Pancreas (tissue), 10 donors: Measurements from ENCODE around the gene C1orf116. TPM values are rescaled to one million over a fixed set of nuclear protein-coding genes. Genes with fewer than 3 reads are reported as not detected.
A peak's percentile ranks its signal among the peaks of the same experiment; 100 is the strongest.

ENCODE experiments used
- ATAC-seq, 4 donors: fragments of 200-7000 bp; cut with Tn5 transposase; one replicate each; pipeline versions ENCODE4 v1.8.0 to v1.9.1; 2020; ENCODE audit warnings: mild to moderate bottlenecking in 4 of 4, moderate library complexity in 4 of 4
- DNase-seq, 6 donors: peaks; one replicate each; pipeline ENCODE4 v3.0.0-alpha.2; 2020
- FAIRE-seq: peaks from 2 replicates; lab custom pipeline; 2012; peaks lifted over from hg19 to GRCh38; lab: Jason Lieb, UNC
- H3K27ac ChIP-seq, 4 donors: fragments of 200-600 bp; sonication (generic); 1 replicate in 3 of 4; 2 replicates in 1 of 4; pipeline versions ENCODE4 v1.5.0 to v1.8.0; 2020
- H3K27me3 ChIP-seq, 4 donors: fragments of 200-600 bp; one replicate each; pipeline ENCODE4 v1.8.0; 2021
- H3K36me3 ChIP-seq, 3 donors: fragments of 200-600 bp; sonication (generic) in 1 of 3; one replicate each; pipeline versions ENCODE4 v1.5.0 to v1.8.0; 2020 to 2021
- H3K4me1 ChIP-seq, 3 donors: fragments of 200-600 bp; one replicate each; pipeline ENCODE4 v1.8.0; 2021
- H3K4me3 ChIP-seq, 4 donors: fragments of 200-600 bp; sonication (generic) in 2 of 4; one replicate each; pipeline versions ENCODE4 v1.5.0 to v1.8.0; 2020 to 2021
- H3K9me3 ChIP-seq, 4 donors: fragments of 200-600 bp; one replicate each; pipeline ENCODE4 v1.8.0; 2021
- WGBS, 2 donors: extraction: QIAGEN DNeasy Blood & Tissue Kit; methylation state at CpG; one replicate each; pipeline ENCODE4 v1.1.7; 2013; 5-methylcytosine and 5-hydroxymethylcytosine counted together
- intact Hi-C, 3 donors: fragments of 100-400 bp; cut with DNase I; formaldehyde crosslinking; loops; one replicate each; pipeline versions ENCODE4 v1.11.1 to v1.14.2; 2022
- polyA plus RNA-seq, 2 donors: library from polyadenylated mRNA; stranded (reverse); fragments of 200-250 nt; gene quantifications; one replicate each; pipeline ENCODE4 v1.2.3, GENCODE V29; 2013
- total RNA-seq, 6 donors: library from RNA; stranded (reverse); fragmentation: NEBNext Ultra II Directional in 4 of 6; extraction: Animal tissue kit (Norgen Biotek cat#: 25700) in 4 of 6; gene quantifications; one replicate each; pipeline versions ENCODE4 v1.2.1 to v1.2.4, GENCODE V29; 2021 to 2023
- TF ChIP-seq, protein P1 (sequence below), 4 donors: fragments of 200-600 bp; sonication (generic) in 3 of 4; IDR thresholded peaks; one replicate each; pipeline versions ENCODE4 v1.5.0 to v1.8.0; 2021; ENCODE audit warnings: antibody characterized with exemption in 4 of 4
- donor health status: healthy with polysubstance abuse.
- donor health status: DM: no; HTN: no; CAD: no; lungs with moderate emphysema.
- donor health status: DM: no; HTN: no; CAD: no.
- donor health status: control.
- donor health status: control.
- donor health status: Bipolar disorder and iron deficiency.
- donor health status: DM: yes; HTN: yes; CAD: no.
- donor health status: DM: no; HTN: no; CAD: no.
- donor health status: DM: no; HTN: no; CAD: no.
- donor health status: DM: yes; HTN: yes; CAD: no.

Gene C1orf116
- total and polyA plus RNA-seq, 8 donors, result 7.8 to 26.9 (median 10.1) TPM

DNA sequence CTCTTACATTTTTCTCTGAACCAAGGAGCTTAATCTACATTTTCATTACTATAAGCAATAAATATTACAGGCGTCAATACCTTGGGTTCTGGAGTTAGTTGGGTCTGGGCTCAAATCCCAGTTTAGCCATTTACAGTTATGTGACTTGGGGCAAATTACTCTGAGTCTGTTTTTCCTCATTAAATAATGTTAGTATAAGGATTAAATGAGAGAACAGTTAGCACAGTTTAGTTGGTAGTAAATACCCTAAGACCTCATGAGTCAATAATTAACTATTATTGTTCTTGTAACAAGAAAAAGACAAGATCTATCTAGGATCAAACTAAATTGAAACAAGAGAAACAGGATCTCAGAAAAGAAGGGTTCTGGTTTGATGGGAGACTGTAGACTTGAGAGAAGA is 4.6 kb downstream of the C1orf116 start:
- Histone ChIP-seq H3K27me3 (no peaks in the 10 kb centered on the region), H3K27ac (peak overlapping the region in 3 of 4 donors; percentile 46 to 92 (median 87)), H3K36me3 (peaks cover 0 to 3% (median 0%) of the 10 kb centered on the region in 3 donors), H3K9me3 (no peaks in the 10 kb centered on the region), H3K4me1 (peaks cover 38 to 64% (median 54%) of the 10 kb centered on the region in 3 donors), H3K4me3 (peak overlapping the region in 1 of 4 donors; percentile 6)
- ATAC-seq (no peak), DNase-seq (no peak), FAIRE-seq (no peak)
- 50 to 53% methylated on average over 1 of the region's 1 CpG for WGBS, 2 donors
- intact Hi-C loops, result no loop called here
- TF ChIP-seq, protein P1, sequence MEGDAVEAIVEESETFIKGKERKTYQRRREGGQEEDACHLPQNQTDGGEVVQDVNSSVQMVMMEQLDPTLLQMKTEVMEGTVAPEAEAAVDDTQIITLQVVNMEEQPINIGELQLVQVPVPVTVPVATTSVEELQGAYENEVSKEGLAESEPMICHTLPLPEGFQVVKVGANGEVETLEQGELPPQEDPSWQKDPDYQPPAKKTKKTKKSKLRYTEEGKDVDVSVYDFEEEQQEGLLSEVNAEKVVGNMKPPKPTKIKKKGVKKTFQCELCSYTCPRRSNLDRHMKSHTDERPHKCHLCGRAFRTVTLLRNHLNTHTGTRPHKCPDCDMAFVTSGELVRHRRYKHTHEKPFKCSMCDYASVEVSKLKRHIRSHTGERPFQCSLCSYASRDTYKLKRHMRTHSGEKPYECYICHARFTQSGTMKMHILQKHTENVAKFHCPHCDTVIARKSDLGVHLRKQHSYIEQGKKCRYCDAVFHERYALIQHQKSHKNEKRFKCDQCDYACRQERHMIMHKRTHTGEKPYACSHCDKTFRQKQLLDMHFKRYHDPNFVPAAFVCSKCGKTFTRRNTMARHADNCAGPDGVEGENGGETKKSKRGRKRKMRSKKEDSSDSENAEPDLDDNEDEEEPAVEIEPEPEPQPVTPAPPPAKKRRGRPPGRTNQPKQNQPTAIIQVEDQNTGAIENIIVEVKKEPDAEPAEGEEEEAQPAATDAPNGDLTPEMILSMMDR (IDR thresholded peaks at IDR 0.05), result no peak

DNA sequence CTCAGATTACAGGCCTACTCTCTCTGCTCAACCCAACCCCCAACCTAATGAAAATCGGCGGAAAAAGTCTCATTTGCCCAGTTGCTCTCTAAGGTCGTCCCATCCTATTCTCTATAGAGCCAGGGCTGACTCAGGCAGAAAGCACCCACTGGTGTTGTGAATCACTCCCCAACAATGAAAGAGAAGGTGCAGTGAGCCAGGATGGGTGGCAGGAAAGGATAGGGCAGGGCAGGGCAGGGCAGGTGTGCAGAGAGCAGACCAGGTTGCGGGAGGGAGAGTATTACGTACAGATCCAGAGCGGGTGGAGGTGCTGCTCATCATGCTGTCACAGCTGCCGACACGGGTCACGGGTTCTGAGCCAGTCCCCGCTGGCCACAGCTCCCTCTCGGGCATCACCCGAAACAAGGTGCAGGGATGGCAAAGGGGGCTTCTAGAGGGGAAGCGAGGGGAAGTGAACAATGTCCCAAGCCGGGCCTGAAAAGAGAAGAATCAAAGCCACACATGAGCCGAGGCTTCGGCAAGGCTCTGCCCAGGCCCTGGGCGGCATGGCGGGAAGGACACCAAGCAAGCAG is 5.3 kb downstream of the C1orf116 start:
- H3K4me1 ChIP-seq, result peaks cover 38 to 62% (median 54%) of the 10 kb centered on the region in 3 donors
- FAIRE-seq (no peak), DNase-seq (no peak), ATAC-seq (peak in 1 of 4 donors; percentile 15)
- TF ChIP-seq, protein P1 (IDR thresholded peaks at IDR 0.05), result no peak
- H3K27ac ChIP-seq, result peak overlapping the region; percentile 26 to 92 (median 66)
- H3K27me3 ChIP-seq, result no peaks in the 10 kb centered on the region
- H3K9me3 ChIP-seq, result no peaks in the 10 kb centered on the region
- H3K36me3 ChIP-seq, result peaks cover 0 to 10% (median 3%) of the 10 kb centered on the region in 3 donors
- WGBS, 2 donors, result 79 to 81% methylated on average over 18 of the region's 18 CpGs
- peak overlapping the region in 1 of 4 donors; percentile 6 for H3K4me3 ChIP-seq
- intact Hi-C loops, result no loop called here

DNA sequence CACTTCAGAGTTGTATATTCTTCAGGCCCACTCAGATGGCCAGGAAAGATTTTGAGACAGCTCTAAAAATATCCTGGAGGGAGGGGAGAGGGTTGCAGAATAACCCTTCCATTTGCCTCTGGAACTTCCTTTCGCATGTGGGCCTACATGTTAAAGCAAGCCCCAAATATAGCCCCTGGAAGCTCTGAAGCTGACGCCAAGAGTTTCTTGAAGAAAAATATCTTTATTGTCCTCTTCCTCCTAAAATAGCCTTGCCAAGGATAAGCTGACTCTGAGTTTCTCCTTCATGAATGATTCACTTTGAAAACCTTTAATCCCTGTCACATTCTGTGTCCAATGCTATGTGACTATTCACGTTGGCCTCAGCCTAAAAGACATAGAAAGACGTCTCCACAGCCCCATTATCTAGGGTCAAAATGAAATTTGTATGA is 6.4 kb downstream of the C1orf116 start:
- H3K36me3 ChIP-seq, result peaks cover 0 to 12% (median 5%) of the 10 kb centered on the region in 3 donors
- H3K27me3 ChIP-seq, result no peaks in the 10 kb centered on the region
- WGBS, 2 donors, result 42 to 43% methylated on average over 4 of the region's 4 CpGs
- ATAC-seq, result no peak
- no peak for FAIRE-seq
- DNase-seq, result no peak
- no peaks in the 10 kb centered on the region for H3K9me3 ChIP-seq
- intact Hi-C loops, result no loop called here
- H3K27ac ChIP-seq, result peak overlapping the region; percentile 39 to 92 (median 84)
- H3K4me1 ChIP-seq, result peaks cover 38 to 60% (median 54%) of the 10 kb centered on the region in 3 donors
- no peak overlapping the region for H3K4me3 ChIP-seq
- TF ChIP-seq, protein P1 (IDR thresholded peaks at IDR 0.05), result no peak

DNA sequence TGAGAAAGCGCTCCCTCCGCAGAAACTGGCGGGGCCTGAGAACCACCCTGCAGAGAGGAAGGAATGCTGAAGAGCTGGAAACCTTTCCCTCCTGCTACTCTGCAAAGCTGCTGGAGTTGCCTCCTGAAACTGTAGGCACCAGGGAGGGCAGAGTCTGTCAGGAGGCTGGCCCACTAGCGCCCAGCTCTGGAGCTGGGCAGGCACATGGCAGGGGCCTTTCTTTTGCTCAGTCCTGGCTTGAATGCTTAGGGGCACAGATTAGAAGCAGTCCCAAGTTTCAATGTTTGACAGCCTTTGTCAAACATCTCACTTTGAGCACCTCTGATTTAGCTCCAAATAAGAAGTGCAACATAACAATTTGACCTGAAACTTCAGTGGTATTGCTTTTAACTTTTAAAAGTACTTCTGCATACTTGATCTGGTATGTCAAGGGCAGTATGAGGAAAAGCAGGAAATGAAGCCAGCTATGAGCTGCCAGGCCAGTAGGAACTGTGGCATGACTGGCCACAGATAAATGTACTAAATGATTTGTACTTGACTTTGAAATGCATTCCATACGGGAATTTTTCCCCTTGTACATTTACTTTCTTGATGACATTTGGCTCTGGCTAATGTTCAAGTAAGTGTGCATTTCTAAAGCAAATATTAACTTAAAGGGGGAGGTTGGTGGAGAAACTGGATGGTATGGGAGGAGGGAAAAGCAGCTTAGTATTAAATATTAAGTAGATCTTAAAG is 7.2 kb downstream of the C1orf116 start:
- TF ChIP-seq, protein P1 (IDR thresholded peaks at IDR 0.05), result no peak
- no peaks in the 10 kb centered on the region for H3K27me3 ChIP-seq
- no peak overlapping the region for H3K4me3 ChIP-seq
- H3K36me3 ChIP-seq, result peaks cover 0 to 12% (median 5%) of the 10 kb centered on the region in 3 donors
- intact Hi-C loops, result no loop called here
- H3K4me1 ChIP-seq, result peaks cover 38 to 58% (median 54%) of the 10 kb centered on the region in 3 donors
- peak in 1 of 6 donors; percentile 42 for DNase-seq
- WGBS, 2 donors, result 12 to 35% methylated on average over 5 of the region's 5 CpGs
- peak overlapping the region; percentile 39 to 92 (median 84) for H3K27ac ChIP-seq
- ATAC-seq, result peak; percentile 55 to 75 (median 70)
- FAIRE-seq, result no peak
- H3K9me3 ChIP-seq, result no peaks in the 10 kb centered on the region
